ENCODE measurements around the gene FABP7.

FABP7 gene

GRCh38 chr6:122758927-122759334 lies 20.6 kb upstream of the FABP7 start:
- DNase-seq (ENCODE audit: low read depth in 2 of 2): no peak

GRCh38 chr6:122760330-122760729 lies 19.2 kb upstream of the FABP7 start:
- no peak for DNase-seq (ENCODE audit: low read depth in 2 of 2)

GRCh38 chr6:122766256-122766655 lies 13.3 kb upstream of the FABP7 start:
- no peak for DNase-seq (ENCODE audit: low read depth in 2 of 2)

- no peak for DNase-seq (ENCODE audit: low read depth in 2 of 2)
These were observed 8.5 kb upstream of the FABP7 start for GRCh38 chr6:122770835-122771601.

GRCh38 chr6:122772724-122773415 lies 6.6 kb upstream of the FABP7 start:
- no peak for DNase-seq (ENCODE audit: low read depth in 2 of 2)

- DNase-seq (ENCODE audit: low read depth in 2 of 2): no peak
These were observed 3.5 kb upstream of the FABP7 start for GRCh38 chr6:122775975-122776374.

GRCh38 chr6:122778302-122778701 lies 1.2 kb upstream of the FABP7 start:
- no peak for DNase-seq (ENCODE audit: low read depth in 2 of 2)

GRCh38 chr6:122778985-122779661 lies 393 bp upstream of the FABP7 start:
- DNase-seq (ENCODE audit: low read depth in 2 of 2): no peak

GRCh38 chr6:122780114-122780513 lies 598 bp downstream of the FABP7 start:
- DNase-seq (ENCODE audit: low read depth in 2 of 2): no peak

- DNase-seq (ENCODE audit: low read depth in 2 of 2): no peak
These were observed 2.2 kb downstream of the FABP7 start for GRCh38 chr6:122781716-122782115.

- DNase-seq (ENCODE audit: low read depth in 2 of 2): no peak
These were observed 3.9 kb downstream of the FABP7 start for GRCh38 chr6:122783401-122783800.

GRCh38 chr6:122785891-122786290 lies 6.4 kb downstream of the FABP7 start:
- DNase-seq (ENCODE audit: low read depth in 2 of 2): no peak

- no peak for DNase-seq (ENCODE audit: low read depth in 2 of 2)
These were observed 8.2 kb downstream of the FABP7 start for GRCh38 chr6:122787721-122788120.

GRCh38 chr6:122788208-122788607 lies 8.7 kb downstream of the FABP7 start:
- no peak for DNase-seq (ENCODE audit: low read depth in 2 of 2)

- DNase-seq (ENCODE audit: low read depth in 2 of 2): no peak
These were observed 9.2 kb downstream of the FABP7 start for GRCh38 chr6:122788663-122789181.

GRCh38 chr6:122789182-122790027 lies 9.9 kb downstream of the FABP7 start, which contains the start of gene SMPDL3A:
Gene SMPDL3A (plus strand): TSS chr6:122789258. CDS start chr6:122789347, 89 bp downstream.
- no peak for DNase-seq (ENCODE audit: low read depth in 2 of 2)

GRCh38 chr6:122790028-122790422 lies 10.5 kb downstream of the FABP7 start:
- no peak for DNase-seq (ENCODE audit: low read depth in 2 of 2)

GRCh38 chr6:122790423-122791309 lies 11.2 kb downstream of the FABP7 start:
- no peak for DNase-seq (ENCODE audit: low read depth in 2 of 2)

- DNase-seq (ENCODE audit: low read depth in 2 of 2): no peak
These were observed 11.8 kb downstream of the FABP7 start for GRCh38 chr6:122791310-122791679.

- DNase-seq (ENCODE audit: low read depth in 2 of 2): no peak
These were observed 13.2 kb downstream of the FABP7 start for GRCh38 chr6:122792766-122793165.

GRCh38 chr6:122797537-122797936 lies 18.0 kb downstream of the FABP7 start:
- no peak for DNase-seq (ENCODE audit: low read depth in 2 of 2)

All from stimulated activated CD8-positive, alpha-beta memory T cell treated with anti-CD3 and anti-CD28 coated beads, Interleukin-7, amount 100 ng/mL, for 1 hour (primary cell).